ENCODE measurements around the gene ZNF133.

ZNF133 gene

DNA sequence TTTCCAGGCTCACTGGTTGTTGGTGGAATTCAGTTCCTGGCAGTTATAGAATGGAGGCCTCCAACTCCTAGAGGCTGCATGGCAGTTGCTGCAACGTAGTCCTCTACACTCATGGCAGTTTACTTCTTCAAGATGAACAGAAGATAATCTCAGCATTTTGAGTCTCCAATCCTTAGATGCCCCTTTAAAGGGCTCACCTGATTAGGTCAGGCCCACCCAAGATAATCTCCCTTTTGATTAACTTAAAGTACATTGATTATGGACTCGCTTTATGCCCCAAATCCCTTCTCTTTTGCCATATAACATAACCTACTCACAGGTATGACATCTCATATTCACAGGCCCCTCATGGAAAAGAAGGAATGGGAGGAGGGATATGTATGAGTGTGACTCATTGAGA, 76.4 kb downstream of the ZNF133 start:
- no peak for DNase-seq
